A549 treated with dexamethasone at 1 μM for 4 hours (cell line): ENCODE data around the gene REV1. TPM values are rescaled to one million over a fixed set of nuclear protein-coding genes. Genes with fewer than 3 reads are reported as not detected.

Source experiments
- total RNA-seq: library from RNA; stranded (reverse); fragments of 200-300 nt; extraction: Qiagen RNA extraction; gene quantifications from 5 replicates; pipeline ENCODE4 v1.2.3, GENCODE V29; 2022

Gene REV1
- total RNA-seq, result 9.8 to 13.9 TPM (median 11.9 TPM) in 5 replicates

GRCh38 chr2:99489761-99490622 lies at the start of gene REV1:
Gene REV1, minus strand, starts transcription at chr2:99490017. Its CDS starts 25,042 bp downstream, at chr2:99464975.

Other genes starting within 250 kb of the REV1 start
- gene LYG2, start 234.4 kb downstream of the REV1 start, total RNA-seq, result not detected in 5 replicates
- gene LYG1, start 188.8 kb downstream of the REV1 start, total RNA-seq, result 0.74 to 1.7 TPM (median 1.2 TPM) in 5 replicates
- gene TXNDC9, start 153.7 kb downstream of the REV1 start, total RNA-seq, result 38.4 to 45.9 TPM (median 40.1 TPM) in 5 replicates
- 66.0 to 73.9 TPM (median 67.4 TPM) in 5 replicates for gene EIF5B, start 152.6 kb downstream of the REV1 start, total RNA-seq